HG02763 (cell line): ENCODE results near the gene IFI16.
"Not testable (repeated sequence)": the region's sequence is repeated elsewhere in the genome, so short reads cannot be mapped to it uniquely, and the experiment has no call there.

Experiments
- ATAC-seq: cut with Tn5 transposase; IDR thresholded peaks from one replicate; pipeline ENCODE4 v1.9.1; 2021; ENCODE audit warnings: mild to moderate bottlenecking, moderate library complexity; ENCODE audit not compliant: unreplicated experiment

IFI16 gene

DNA sequence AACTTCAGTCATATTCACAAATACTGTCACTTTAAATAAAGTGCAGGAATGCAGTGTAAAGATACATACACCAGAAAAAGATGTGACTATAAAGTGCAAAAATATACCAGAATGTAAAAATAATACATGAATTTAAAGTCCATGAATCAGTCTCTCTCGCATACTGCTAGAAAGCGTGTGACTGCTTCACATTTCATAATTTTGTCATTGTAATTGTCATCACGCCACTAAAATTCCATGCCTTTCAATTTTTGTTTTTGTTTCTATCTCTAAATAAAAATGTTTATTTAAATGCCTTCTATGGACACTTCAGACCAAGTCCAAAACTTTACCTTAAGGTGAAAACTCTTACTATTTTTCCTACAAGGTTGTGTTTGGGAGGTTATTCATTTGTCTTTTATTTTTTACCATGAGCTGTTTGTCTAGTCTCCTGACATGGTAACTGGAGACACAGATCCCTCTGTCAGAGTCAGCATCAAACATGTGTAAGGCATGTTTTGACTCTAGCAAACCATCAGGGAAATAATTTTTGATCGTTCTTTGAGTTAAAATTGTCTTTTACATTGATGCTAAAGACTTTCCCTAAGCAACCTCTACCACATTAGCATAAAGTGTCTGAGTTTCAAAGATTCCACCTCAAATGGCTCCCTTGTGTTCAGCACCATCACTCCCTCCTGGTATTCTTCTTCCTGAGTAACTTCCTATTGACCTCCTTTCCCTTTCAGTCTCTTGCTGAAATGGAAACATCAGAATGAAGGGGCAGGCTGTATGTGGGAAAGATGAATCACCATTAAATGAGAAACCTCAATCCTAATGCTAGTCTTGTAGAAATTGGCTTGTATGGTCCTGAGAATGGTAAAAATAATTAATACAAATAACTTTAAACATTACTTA is 80.8 kb downstream of the IFI16 start:
- no peak for ATAC-seq

DNA sequence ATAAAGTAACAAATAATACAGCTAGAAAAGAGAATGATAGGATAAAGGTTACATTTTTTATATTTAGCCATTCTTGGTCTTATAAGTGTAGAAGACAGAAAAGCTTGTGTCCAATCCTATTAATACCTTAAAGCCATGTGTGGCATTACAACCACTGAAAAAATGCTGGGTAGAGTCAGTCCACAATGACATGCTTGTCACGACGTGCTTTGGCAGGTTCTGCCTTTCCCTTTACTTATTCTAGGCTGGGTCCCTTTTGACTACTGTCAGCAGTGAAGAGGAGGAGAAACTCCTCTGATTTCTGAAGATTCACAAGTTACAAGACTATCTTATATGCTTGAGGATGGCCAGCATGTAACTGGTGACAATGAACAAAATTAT is 81.5 kb downstream of the IFI16 start:
- no peak for ATAC-seq

DNA sequence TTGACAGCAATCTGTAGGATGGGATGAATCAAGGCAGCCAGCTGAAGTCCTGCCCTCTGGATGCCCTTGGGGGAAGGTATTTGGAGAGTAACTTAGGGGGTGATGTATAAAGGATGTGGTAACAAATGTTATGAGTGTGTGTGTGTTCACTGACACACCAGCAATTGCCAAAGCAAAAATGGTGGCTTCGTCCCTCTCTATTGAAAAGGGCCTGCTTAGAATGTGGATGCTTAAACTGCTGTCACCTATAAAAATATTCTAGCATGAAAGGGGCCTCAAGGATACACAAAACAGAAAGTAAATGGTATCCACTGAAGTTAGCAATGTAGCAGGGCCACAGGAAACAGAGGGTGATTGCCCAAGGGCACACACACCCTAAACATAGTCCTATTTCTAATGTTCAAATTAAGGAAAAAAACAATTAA is 81.9 kb downstream of the IFI16 start:
- no peak for ATAC-seq

DNA sequence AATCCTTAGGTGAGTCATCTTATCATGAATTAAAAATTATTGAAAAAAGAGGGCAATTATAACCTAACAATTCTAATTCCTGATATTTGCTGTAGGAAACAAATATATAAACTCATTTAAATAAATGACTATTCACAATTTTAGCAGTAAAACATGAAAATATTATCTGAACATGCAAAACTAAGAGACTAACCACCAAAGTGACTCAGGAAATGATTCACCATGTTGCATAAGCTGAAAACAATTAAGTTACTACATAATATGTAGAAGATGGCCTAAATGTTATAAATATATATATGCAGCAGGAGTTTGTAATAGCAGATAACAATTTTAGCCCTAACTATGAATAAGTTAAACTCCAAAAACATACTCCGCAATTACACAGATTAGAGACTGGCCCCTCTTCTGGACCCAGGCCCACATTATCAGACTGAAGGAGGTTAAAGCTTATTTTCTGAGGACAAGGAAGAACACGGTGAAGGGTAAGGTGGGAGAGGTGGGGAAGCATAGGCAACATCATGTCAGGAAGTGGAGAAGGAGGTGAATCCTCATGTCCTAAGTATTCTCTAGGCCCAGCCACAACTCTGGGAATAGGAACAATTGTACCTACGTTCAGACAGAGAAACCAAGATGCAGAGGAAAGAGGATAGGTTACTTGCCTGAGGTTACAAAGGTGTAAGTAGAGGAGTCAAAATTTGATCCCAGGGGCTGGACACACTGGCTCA is 82.5 kb downstream of the IFI16 start:
- no peak for ATAC-seq

DNA sequence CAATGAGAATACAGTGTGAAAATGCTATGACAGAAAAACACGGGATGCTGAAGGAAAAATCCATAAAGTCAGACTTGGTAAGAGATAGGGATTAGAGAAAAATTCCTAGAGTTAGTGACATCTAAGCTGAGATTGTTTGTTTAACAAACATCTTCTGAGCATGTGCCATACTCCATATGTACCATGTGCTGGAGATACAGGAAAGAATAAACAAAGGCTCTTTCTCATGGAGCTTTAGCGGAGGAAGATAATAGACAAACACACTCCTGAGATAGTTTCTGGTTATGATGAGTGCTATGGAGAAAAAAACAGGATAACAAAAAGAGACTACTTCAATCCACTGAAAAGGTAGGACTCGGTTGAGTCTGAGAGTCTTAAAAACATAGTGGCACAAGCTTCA is 88.9 kb downstream of the IFI16 start:
- no peak for ATAC-seq

DNA sequence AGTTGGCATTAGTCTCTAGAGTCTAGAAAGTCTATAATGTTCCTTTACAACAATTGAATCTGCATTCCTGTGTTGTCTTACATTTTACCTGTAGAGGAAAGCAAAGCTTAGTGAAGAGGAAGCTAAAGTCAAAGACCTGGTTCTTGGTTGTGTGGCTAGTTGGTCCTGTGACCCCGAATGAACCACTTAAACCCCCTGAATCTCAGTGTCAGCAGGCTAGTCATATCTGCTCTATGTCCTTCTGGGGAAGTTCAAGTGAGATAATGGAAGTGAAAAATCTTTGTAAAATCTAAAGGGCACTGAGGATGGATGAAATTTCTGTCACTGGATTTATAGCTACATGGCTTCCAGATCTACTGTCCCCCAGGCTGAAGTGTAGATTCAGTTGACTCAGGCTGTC is 90.9 kb downstream of the IFI16 start:
- ATAC-seq: no peak

DNA sequence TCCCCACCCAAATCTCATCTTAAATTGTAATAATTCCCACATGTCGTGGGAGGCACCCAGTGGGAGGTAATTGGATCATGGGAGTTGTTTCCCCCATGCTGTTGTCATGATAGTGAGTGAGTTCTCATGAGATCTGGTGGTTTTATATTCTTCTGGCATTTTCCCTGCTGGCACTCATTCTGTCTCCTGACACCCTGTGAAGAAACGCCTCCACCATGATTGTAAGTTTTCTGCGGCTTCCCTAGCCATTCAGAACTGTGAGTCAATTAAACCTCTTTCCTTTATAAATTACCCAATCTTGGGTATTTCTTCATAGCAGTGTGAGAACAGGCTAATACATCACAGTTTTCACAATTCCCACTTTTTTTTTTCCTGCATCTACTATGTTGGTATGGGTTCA is 93.3 kb downstream of the IFI16 start:
- ATAC-seq: not testable (repeated sequence)
